GM19099 (cell line): ENCODE data around the gene PXMP4.

ENCODE experiments used
- POLR2A ChIP-seq: IDR thresholded peaks from 3 replicates; pipeline ENCODE4 v1.6.1; 2011; ENCODE audit warnings: low read depth; ENCODE audit not compliant: insufficient read length; ENCODE audit errors: extremely low read depth

The PXMP4 gene

DNA sequence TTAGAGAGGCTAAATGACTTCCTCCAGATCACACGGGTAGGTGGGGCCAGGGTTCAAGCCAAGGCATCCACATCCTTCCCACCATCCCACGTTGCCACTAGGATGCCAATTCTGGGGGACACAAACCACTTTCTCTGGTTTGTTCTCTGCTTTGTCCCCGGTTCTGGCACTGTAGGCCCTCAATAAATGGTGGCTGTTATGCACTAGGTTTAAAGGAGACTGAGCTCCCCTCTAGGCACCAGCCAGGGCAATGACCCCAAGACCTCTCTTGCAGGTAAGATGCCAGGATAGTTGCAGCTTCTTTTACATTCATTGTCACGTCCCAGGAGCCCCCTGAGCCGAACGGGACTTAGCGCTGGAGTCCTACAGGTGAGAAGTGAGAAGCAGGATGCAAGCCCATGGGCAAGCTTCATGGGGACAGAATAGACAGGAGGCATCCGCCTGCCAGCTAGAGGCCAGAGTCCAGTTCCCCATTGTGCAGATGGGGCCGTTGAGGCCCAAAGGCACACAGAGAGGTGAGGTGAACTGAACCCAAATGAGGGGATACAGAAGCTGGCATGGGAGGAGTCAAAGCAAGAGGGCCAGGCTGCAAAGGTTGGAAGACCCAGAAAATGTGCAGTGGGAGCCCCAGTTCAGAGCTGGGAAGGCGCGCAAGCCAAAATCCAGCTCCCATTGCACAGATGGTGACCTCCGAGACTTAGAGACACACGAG, 677 bp downstream of the PXMP4 start:
- TF ChIP-seq POLR2A, result no peak

DNA sequence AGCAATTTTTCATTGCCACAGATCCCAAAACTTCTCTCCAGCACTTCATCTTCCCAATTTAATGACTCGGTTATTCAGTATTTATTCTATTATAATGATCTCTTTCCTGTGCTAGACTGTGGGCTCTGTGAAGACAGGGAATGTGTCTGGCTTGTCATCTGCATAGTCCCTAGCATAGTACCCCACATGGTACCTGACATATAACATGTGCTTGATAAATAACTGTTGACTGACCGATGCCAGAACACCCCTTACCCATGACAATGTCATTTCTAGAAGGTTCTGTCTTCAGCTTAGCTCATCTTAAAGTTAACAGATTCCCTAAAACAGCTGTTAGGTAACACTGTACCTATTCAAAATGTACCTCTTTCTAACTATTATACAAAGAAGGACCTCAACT, 3.6 kb downstream of the PXMP4 start:
- TF ChIP-seq POLR2A, result no peak

- no peak for TF ChIP-seq POLR2A
Observed at GRCh38 chr20:33713865-33714367, 6.2 kb downstream of the PXMP4 start.

GRCh38 chr20:33711446-33711738, 8.7 kb downstream of the PXMP4 start:
- TF ChIP-seq POLR2A, result no peak

DNA sequence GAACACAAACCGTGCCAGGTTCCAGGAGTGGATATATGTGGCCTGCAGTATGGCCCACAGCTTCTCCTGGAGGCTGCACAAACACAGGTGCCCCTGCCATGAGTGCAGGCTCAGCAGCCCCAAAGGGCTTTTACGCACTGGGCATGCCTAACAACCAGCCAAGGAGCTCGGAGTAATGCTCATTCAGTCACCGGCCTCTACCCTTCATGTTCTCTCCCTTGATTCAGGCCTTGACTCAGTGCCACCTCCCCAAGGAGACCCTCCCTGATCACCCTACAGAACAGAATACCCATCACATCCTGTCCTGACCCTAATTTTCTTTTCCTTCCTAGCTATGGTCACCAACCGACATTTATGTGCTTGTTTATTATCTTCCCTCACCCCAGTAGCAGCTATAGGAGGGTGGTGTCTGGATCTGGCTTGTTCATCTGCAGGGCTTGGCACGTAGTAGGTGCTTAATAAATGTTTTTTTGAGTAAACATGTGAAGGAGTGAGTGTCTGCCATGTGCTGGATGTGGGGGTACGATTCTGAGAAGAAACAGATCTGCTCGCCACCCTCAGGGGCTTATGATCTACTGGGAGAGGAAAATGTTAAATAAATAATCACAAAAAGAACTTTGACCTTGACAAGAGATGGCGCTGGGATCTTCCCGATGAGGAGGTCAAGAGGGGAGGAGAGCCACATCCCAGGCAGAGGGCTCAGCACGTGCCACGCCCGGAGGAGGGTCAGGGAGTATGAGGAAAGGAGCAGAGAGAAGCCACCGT, 9.2 kb downstream of the PXMP4 start:
- TF ChIP-seq POLR2A, result no peak

GRCh38 chr20:33709905-33710541, 10.1 kb downstream of the PXMP4 start:
- TF ChIP-seq POLR2A, result no peak

- TF ChIP-seq POLR2A, result no peak
Observed at GRCh38 chr20:33709398-33709797, 10.7 kb downstream of the PXMP4 start.

GRCh38 chr20:33707668-33708067, 12.4 kb downstream of the PXMP4 start:
- TF ChIP-seq POLR2A, result no peak

GRCh38 chr20:33704197-33704924, 15.7 kb downstream of the PXMP4 start:
- TF ChIP-seq POLR2A, result no peak

DNA sequence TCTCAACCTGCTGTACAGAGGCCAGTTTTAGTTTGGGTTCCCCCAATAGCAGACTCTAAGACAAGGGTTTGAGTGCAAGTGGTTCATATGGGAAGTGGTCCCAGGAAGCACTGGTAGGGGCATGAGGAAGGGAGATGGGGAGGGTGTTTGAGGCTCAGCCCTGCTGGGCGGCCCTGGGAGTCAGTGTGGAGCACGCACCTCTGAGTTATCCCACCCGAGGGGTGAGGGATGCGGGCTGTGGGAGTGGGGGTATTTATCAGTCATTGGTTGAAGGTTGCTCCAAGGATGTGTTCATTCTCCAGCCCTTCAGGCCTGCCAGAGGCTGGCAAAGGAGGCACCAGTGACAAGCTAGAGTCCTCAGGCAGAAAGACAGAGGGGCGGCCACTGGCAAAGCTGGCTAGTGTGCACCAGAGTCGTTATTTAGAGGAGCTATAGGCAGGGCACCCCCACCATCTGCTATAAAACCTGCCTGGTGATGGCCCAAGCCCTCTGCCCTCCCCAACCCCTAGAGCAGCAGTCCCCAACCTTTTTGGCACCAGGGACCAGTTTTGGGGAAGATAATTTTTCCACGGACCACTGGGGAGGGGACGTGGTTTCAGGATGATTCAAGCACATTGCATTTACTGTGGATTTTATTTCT, 16.5 kb downstream of the PXMP4 start:
- TF ChIP-seq POLR2A, result no peak

- no peak for TF ChIP-seq POLR2A
Observed at GRCh38 chr20:33702861-33703260, 17.2 kb downstream of the PXMP4 start.

- TF ChIP-seq POLR2A, result no peak
Observed at GRCh38 chr20:33701629-33702450, 18.3 kb downstream of the PXMP4 start.

- no peak for TF ChIP-seq POLR2A
Observed at GRCh38 chr20:33697129-33697528, 23.0 kb downstream of the PXMP4 start.

- no peak for TF ChIP-seq POLR2A
Observed at GRCh38 chr20:33696448-33696847, 23.7 kb downstream of the PXMP4 start.

DNA sequence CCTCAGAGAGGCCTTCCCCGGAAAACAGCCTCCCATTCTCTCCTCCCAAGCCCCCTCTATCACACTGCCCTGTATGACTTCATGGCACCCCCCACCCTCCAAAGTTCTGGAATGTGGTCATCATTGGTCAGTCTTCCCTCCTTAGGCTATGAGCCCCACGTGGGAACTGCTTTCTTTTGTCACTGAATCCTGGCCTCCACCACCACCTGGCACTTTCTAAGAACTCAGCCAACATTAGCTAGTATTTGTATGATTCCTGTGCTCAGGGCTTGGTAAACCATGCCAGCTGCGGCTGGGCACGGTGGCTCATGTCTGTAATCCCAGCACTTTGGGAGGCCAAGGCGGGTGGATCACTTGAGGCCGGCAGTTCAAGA, 25.5 kb downstream of the PXMP4 start:
- TF ChIP-seq POLR2A, result no peak
